Measurements from ENCODE around the gene BACE2. TPM values are rescaled to one million over a fixed set of nuclear protein-coding genes. Genes with fewer than 3 reads are reported as not detected.

Gene BACE2
- polyA plus RNA-seq, 2 of the 4 experiments (the other 2 are of a cell fraction) = 15.2 to 26.0 TPM

DNA sequence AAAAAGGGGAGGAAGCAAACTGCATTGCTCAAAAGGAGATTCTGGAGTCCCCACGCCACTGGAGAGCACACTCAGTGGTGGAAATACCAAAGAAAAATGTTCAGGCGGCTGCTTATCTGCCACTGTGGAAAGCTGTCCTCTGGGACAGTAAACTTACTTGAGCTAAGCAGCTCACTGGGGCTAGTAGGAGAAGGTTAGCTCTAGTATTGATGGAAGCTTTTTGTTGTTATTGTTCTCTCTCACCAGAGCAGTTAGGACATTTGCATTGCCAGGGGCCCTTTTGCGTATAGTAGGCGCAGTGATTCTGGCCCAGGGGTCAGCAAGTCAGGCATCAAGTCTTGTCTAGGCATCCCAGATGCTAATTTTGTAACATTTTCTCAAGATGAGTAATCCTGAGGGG is 15.6 kb downstream of the BACE2 start:
- TF ChIP-seq ZSCAN20 (CRISPR knock-in tag; IDR thresholded peaks at IDR 0.05) (no peak), HMGXB4 (CRISPR knock-in tag; IDR thresholded peaks at IDR 0.05; ENCODE audit: borderline replicate concordance) (no peak)
- Histone ChIP-seq H3K4me3 (no peak overlapping the region), H3K9me3 (no peaks in the 10 kb centered on the region), H3K4me1 (no peaks in the 10 kb centered on the region), H3K27ac (no peak overlapping the region), H3K4me2 (no peak overlapping the region)
- POLR2A ChIA-PET = no interaction called here
- FAIRE-seq = no peak
- ATAC-seq = no peak
- WGBS (ENCODE audit: missing lambda C conversion rate) = 87% methylated on average over 4 of the region's 4 CpGs
- CTCF ChIA-PET = interaction anchor here (3.1 kb wide), 1 partner anchor 13 kb away, joined by 19 read pairs; no protein-coding TSS in a partner anchor
- no peak for DNase-seq (ENCODE audit: low read depth in 1 of 2, low spot score in 1 of 2)

- ATAC-seq (no peak), DNase-seq (ENCODE audit: low read depth in 1 of 2, low spot score in 1 of 2) (no peak), FAIRE-seq (no peak)
- no peaks in the 10 kb centered on the region for H3K4me1 ChIP-seq
- H3K4me3 ChIP-seq = no peak overlapping the region
- POLR2A ChIA-PET = no interaction called here
- H3K9me3 ChIP-seq = no peaks in the 10 kb centered on the region
- TF ChIP-seq POLR2A (IDR thresholded peaks at IDR 0.05; ENCODE audit: low read length) (no peak), TP53 (CRISPR knock-in tag; IDR thresholded peaks at IDR 0.05) (no peak), KDM5A (IDR thresholded peaks at IDR 0.05) (no peak), RAD21 (conservative IDR thresholded peaks at IDR 0.05 in 1 of 2, IDR thresholded peaks at IDR 0.05 in 1 of 2) (no peak), E2F6 (IDR thresholded peaks at IDR 0.05; ENCODE audit: borderline replicate concordance, low read depth) (no peak), CBX2 (IDR thresholded peaks at IDR 0.05; ENCODE audit: borderline replicate concordance, low read depth) (no peak), NPAS2 (CRISPR knock-in tag; IDR thresholded peaks at IDR 0.05; ENCODE audit: borderline replicate concordance) (no peak), RCOR1 (IDR thresholded peaks at IDR 0.05; ENCODE audit: low read depth, low read length) (no peak), CHD4 (IDR thresholded peaks at IDR 0.05; ENCODE audit: borderline replicate concordance) (no peak), PHF8 (IDR thresholded peaks at IDR 0.05; ENCODE audit: borderline replicate concordance, low read depth) (no peak), MAZ (IDR thresholded peaks at IDR 0.05; ENCODE audit: borderline replicate concordance, low read depth, low read length) (no peak), RNF2 (IDR thresholded peaks at IDR 0.05; ENCODE audit: borderline replicate concordance, low read depth) (no peak), HOXB5 (CRISPR knock-in tag; IDR thresholded peaks at IDR 0.05) (no peak), MAX (IDR thresholded peaks at IDR 0.05) (no peak), ESRRA (IDR thresholded peaks at IDR 0.05; ENCODE audit: borderline replicate concordance, low read length) (no peak), CEBPB (IDR thresholded peaks at IDR 0.05) (no peak), BCL3 (IDR thresholded peaks at IDR 0.05) (no peak)
- TF ChIP-seq, protein P1, sequence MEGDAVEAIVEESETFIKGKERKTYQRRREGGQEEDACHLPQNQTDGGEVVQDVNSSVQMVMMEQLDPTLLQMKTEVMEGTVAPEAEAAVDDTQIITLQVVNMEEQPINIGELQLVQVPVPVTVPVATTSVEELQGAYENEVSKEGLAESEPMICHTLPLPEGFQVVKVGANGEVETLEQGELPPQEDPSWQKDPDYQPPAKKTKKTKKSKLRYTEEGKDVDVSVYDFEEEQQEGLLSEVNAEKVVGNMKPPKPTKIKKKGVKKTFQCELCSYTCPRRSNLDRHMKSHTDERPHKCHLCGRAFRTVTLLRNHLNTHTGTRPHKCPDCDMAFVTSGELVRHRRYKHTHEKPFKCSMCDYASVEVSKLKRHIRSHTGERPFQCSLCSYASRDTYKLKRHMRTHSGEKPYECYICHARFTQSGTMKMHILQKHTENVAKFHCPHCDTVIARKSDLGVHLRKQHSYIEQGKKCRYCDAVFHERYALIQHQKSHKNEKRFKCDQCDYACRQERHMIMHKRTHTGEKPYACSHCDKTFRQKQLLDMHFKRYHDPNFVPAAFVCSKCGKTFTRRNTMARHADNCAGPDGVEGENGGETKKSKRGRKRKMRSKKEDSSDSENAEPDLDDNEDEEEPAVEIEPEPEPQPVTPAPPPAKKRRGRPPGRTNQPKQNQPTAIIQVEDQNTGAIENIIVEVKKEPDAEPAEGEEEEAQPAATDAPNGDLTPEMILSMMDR (IDR thresholded peaks at IDR 0.05) = no peak
- TF ChIP-seq, protein P2, sequence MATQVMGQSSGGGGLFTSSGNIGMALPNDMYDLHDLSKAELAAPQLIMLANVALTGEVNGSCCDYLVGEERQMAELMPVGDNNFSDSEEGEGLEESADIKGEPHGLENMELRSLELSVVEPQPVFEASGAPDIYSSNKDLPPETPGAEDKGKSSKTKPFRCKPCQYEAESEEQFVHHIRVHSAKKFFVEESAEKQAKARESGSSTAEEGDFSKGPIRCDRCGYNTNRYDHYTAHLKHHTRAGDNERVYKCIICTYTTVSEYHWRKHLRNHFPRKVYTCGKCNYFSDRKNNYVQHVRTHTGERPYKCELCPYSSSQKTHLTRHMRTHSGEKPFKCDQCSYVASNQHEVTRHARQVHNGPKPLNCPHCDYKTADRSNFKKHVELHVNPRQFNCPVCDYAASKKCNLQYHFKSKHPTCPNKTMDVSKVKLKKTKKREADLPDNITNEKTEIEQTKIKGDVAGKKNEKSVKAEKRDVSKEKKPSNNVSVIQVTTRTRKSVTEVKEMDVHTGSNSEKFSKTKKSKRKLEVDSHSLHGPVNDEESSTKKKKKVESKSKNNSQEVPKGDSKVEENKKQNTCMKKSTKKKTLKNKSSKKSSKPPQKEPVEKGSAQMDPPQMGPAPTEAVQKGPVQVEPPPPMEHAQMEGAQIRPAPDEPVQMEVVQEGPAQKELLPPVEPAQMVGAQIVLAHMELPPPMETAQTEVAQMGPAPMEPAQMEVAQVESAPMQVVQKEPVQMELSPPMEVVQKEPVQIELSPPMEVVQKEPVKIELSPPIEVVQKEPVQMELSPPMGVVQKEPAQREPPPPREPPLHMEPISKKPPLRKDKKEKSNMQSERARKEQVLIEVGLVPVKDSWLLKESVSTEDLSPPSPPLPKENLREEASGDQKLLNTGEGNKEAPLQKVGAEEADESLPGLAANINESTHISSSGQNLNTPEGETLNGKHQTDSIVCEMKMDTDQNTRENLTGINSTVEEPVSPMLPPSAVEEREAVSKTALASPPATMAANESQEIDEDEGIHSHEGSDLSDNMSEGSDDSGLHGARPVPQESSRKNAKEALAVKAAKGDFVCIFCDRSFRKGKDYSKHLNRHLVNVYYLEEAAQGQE (IDR thresholded peaks at IDR 0.05) = no peak
- H3K4me2 ChIP-seq = no peak overlapping the region
- no peak overlapping the region for H3K27ac ChIP-seq
- CTCF ChIA-PET = no interaction called here
- 89% methylated on average over 6 of the region's 6 CpGs for WGBS (ENCODE audit: missing lambda C conversion rate)
Observed at GRCh38 chr21:41185802-41186201, 17.8 kb downstream of the BACE2 start.
